GM21529 (cell line): ENCODE measurements around the gene ATM.
"Not testable (repeated sequence)": the region's sequence is repeated elsewhere in the genome, so short reads cannot be mapped to it uniquely, and the experiment has no call there.

ENCODE experiments used
- ATAC-seq: cut with Tn5 transposase; IDR thresholded peaks from one replicate; pipeline ENCODE4 v1.9.1; 2021; ENCODE audit not compliant: unreplicated experiment

Gene ATM

GRCh38 chr11:108286370-108286769, 63.5 kb downstream of the ATM start:
- ATAC-seq, result no peak

- no peak for ATAC-seq
These were observed 64.1 kb downstream of the ATM start for GRCh38 chr11:108286956-108287355.

- ATAC-seq, result not testable (repeated sequence)
These were observed 66.2 kb downstream of the ATM start for GRCh38 chr11:108289066-108289465.

- ATAC-seq, result no peak
These were observed 66.8 kb downstream of the ATM start for GRCh38 chr11:108289699-108290098.

GRCh38 chr11:108293229-108293628, 70.4 kb downstream of the ATM start:
- no peak for ATAC-seq

GRCh38 chr11:108302121-108302785, 79.4 kb downstream of the ATM start:
- peak; percentile 92 for ATAC-seq

- no peak for ATAC-seq
These were observed 84.9 kb downstream of the ATM start for GRCh38 chr11:108307751-108308150.

- no peak for ATAC-seq
These were observed 90.6 kb downstream of the ATM start for GRCh38 chr11:108313444-108313843.

GRCh38 chr11:108316061-108316460, 93.2 kb downstream of the ATM start:
- ATAC-seq, result no peak

GRCh38 chr11:108319541-108320145, 96.8 kb downstream of the ATM start:
- no peak for ATAC-seq

GRCh38 chr11:108322666-108323065, 99.8 kb downstream of the ATM start:
- no peak for ATAC-seq

- ATAC-seq, result no peak
These were observed 101.7 kb downstream of the ATM start for GRCh38 chr11:108324587-108324986.

- no peak for ATAC-seq
These were observed 110.6 kb downstream of the ATM start for GRCh38 chr11:108333403-108333899.

GRCh38 chr11:108338750-108339149, 115.9 kb downstream of the ATM start:
- no peak for ATAC-seq

GRCh38 chr11:108340973-108341372, 118.1 kb downstream of the ATM start:
- no peak for ATAC-seq

GRCh38 chr11:108341654-108342053, 118.8 kb downstream of the ATM start:
- no peak for ATAC-seq

- ATAC-seq, result no peak
These were observed 120.8 kb downstream of the ATM start for GRCh38 chr11:108343714-108344113.

- ATAC-seq, result no peak
These were observed 122.9 kb downstream of the ATM start for GRCh38 chr11:108345767-108346166.

- ATAC-seq, result no peak
These were observed 123.6 kb downstream of the ATM start for GRCh38 chr11:108346451-108346850.

- no peak for ATAC-seq
These were observed 128.6 kb downstream of the ATM start for GRCh38 chr11:108351468-108351867.

GRCh38 chr11:108364159-108364558, 141.3 kb downstream of the ATM start:
- ATAC-seq, result no peak

GRCh38 chr11:108368134-108368533, 145.3 kb downstream of the ATM start:
- no peak for ATAC-seq

- no peak for ATAC-seq
These were observed 146.2 kb downstream of the ATM start for GRCh38 chr11:108369064-108369463.
